NCI-H2107 treated with DMSO at 0.1 percent for 48 hours (cell line): Measurements from ENCODE around the gene FIG4.
"Not testable (repeated sequence)": the region's sequence is repeated elsewhere in the genome, so short reads cannot be mapped to it uniquely, and the experiment has no call there.

Source experiments
- DNase-seq: peaks from one replicate; lab custom pipeline; 2025; ENCODE audit not compliant: unreplicated experiment; lab: John Stamatoyannopoulos, UW

The FIG4 gene

GRCh38 chr6:109701774-109702173, 10.7 kb downstream of the FIG4 start:
- DNase-seq = no peak

GRCh38 chr6:109702791-109703190, 11.7 kb downstream of the FIG4 start:
- no peak for DNase-seq

- DNase-seq = peak; percentile 93
These were observed 14.2 kb downstream of the FIG4 start for GRCh38 chr6:109705258-109705657.

- no peak for DNase-seq
These were observed 15.4 kb downstream of the FIG4 start for GRCh38 chr6:109706513-109706912.

GRCh38 chr6:109708099-109708498, 17.0 kb downstream of the FIG4 start:
- DNase-seq = not testable (repeated sequence)

GRCh38 chr6:109713097-109713496, 22.0 kb downstream of the FIG4 start:
- no peak for DNase-seq

GRCh38 chr6:109714166-109714565, 23.1 kb downstream of the FIG4 start:
- DNase-seq = no peak

GRCh38 chr6:109714611-109715010, 23.5 kb downstream of the FIG4 start:
- no peak for DNase-seq

- DNase-seq = no peak
These were observed 24.5 kb downstream of the FIG4 start for GRCh38 chr6:109715616-109716015.

GRCh38 chr6:109717971-109718370, 26.9 kb downstream of the FIG4 start:
- no peak for DNase-seq

- DNase-seq = no peak
These were observed 27.9 kb downstream of the FIG4 start for GRCh38 chr6:109718991-109719390.

GRCh38 chr6:109720311-109720710, 29.2 kb downstream of the FIG4 start:
- no peak for DNase-seq

GRCh38 chr6:109722011-109722410, 30.9 kb downstream of the FIG4 start:
- DNase-seq = no peak

- no peak for DNase-seq
These were observed 31.6 kb downstream of the FIG4 start for GRCh38 chr6:109722564-109723254.

- DNase-seq = not testable (repeated sequence)
These were observed 34.2 kb downstream of the FIG4 start for GRCh38 chr6:109725250-109725649.

GRCh38 chr6:109736273-109737025, 45.4 kb downstream of the FIG4 start:
- DNase-seq = no peak

GRCh38 chr6:109738255-109738654, 47.2 kb downstream of the FIG4 start:
- no peak for DNase-seq

GRCh38 chr6:109738667-109739066, 47.6 kb downstream of the FIG4 start:
- no peak for DNase-seq

GRCh38 chr6:109739686-109740085, 48.6 kb downstream of the FIG4 start:
- no peak for DNase-seq

GRCh38 chr6:109740787-109741186, 49.7 kb downstream of the FIG4 start:
- DNase-seq = no peak

- DNase-seq = no peak
These were observed 52.6 kb downstream of the FIG4 start for GRCh38 chr6:109743739-109744138.

GRCh38 chr6:109744779-109745178, 53.7 kb downstream of the FIG4 start:
- DNase-seq = not testable (repeated sequence)

GRCh38 chr6:109747221-109747620, 56.1 kb downstream of the FIG4 start:
- no peak for DNase-seq
